Body of pancreas (tissue), 4 donors: ENCODE measurements around the gene ZNF544.

Source experiments
- CTCF ChIP-seq, 7 experiments: fragments of 450-650 bp in 4 of 7; fragments of 200-600 bp in 3 of 7; sonication (generic) in 3 of 7; IDR thresholded peaks; one replicate each; pipeline ENCODE4 v1.5.1; 2016 to 2019; ENCODE audit warnings: antibody characterized with exemption in 7 of 7
- POLR2A ChIP-seq, 3 donors: fragments of 450-650 bp; IDR thresholded peaks; one replicate each; pipeline ENCODE4 v1.6.1; 2016; ENCODE audit warnings: antibody characterized with exemption in 3 of 3, mild to moderate bottlenecking in 2 of 3

- TF ChIP-seq CTCF (IDR thresholded peaks at IDR 0.05) (no peak), POLR2A (IDR thresholded peaks at IDR 0.05) (no peak)
These were observed 9.8 kb upstream of the ZNF544 start for GRCh38 chr19:58218899-58219298.
